Endothelial cell of umbilical vein (primary cell): Measurements from ENCODE around the gene RALGPS1.

Experiments used
- FOS ChIP-seq: IDR thresholded peaks from 2 replicates; pipeline ENCODE4 v1.6.1; 2011; ENCODE audit warnings: mild to moderate bottlenecking, low read length, moderate library complexity, borderline replicate concordance; ENCODE audit not compliant: insufficient read depth
- MAX ChIP-seq: IDR thresholded peaks from 2 replicates; pipeline ENCODE4 v1.6.1; 2011; ENCODE audit not compliant: insufficient read depth, insufficient read length

DNA sequence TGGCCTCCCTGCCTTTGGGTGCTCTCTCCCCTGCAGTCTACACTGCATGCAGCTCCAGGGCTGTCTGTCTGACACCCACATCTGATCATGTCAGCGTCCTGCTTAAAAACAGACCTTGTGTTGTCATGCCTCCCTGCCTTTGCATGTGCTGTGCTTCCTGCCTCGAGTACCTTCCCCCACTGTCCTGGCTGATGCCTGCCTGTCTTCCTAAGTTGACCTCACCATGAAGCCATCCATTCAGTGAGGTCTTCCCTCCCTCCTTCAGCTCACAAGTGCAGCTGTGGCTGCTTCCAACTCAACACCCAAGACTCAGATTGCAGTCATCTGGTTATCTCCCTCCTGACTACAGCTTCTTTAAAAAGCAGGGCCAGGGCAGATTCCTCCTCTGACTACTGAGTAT lies 202.4 kb downstream of the RALGPS1 start:
- no peak for TF ChIP-seq FOS
- no peak for TF ChIP-seq MAX
